BLaER1 (cell line): ENCODE data around the gene FEZF2.

Experiments used
- H3K27ac ChIP-seq: shearing (Covaris generic); formaldehyde crosslinking; 2 replicates; pipeline ENCODE4 v1.8.1; 2022
- H3K27me3 ChIP-seq: shearing (Covaris generic); formaldehyde crosslinking; 2 replicates; pipeline ENCODE4 v1.8.1; 2022
- H3K36me3 ChIP-seq: shearing (Covaris generic); formaldehyde crosslinking; 2 replicates; pipeline ENCODE4 v1.8.1; 2022
- H3K4me1 ChIP-seq: shearing (Covaris generic); formaldehyde crosslinking; 2 replicates; pipeline ENCODE4 v1.8.1; 2022
- H3K4me2 ChIP-seq: shearing (Covaris generic); formaldehyde crosslinking; 2 replicates; pipeline ENCODE4 v1.8.1; 2022
- H3K4me3 ChIP-seq: shearing (Covaris generic); formaldehyde crosslinking; 2 replicates; pipeline ENCODE4 v1.8.1; 2022
- H3K9ac ChIP-seq: shearing (Covaris generic); formaldehyde crosslinking; 2 replicates; pipeline ENCODE4 v1.8.1; 2022
- H3K9me3 ChIP-seq: shearing (Covaris generic); formaldehyde crosslinking; 2 replicates; pipeline ENCODE4 v1.8.1; 2022
- H4K20me1 ChIP-seq: shearing (Covaris generic); formaldehyde crosslinking; 2 replicates; pipeline ENCODE4 v1.8.1; 2022
- Cebpa-rat ChIP-seq: shearing (Covaris generic); IDR thresholded peaks from 2 replicates; pipeline ENCODE4 v1.8.1; 2022

Gene FEZF2

DNA sequence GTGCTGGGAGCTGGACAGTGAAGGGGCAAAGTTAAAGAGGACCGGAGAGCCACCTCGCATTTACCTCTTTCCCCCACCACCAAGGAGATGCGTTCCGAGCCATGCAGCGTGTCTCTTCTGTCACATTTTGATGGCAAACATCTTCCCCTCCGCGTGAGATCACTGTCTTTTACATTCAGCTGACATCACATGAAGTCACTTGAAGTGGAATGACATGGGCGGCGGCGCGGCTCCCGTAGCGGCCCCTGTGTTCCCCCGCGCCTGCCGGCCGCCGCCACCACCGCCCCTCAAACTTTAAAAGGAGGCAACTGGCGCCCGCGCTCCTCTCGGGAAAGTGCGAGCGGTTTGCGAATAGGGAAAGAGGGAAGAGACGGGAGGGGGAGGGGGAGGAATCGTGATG, at the start of gene FEZF2:
FEZF2 (minus strand) TSS at position 336 of the 400 bp plus-strand sequence. CDS start 682 bp downstream, outside the sequence.
- Histone ChIP-seq H3K4me3 (no peak within 1 kb of the TSS), H3K9me3 (peaks cover 80% of the 10 kb centered on the region), H3K4me1 (no peaks in the 10 kb centered on the region), H4K20me1 (no peaks in the 10 kb centered on the region), H3K36me3 (no peaks in the 10 kb centered on the region), H3K27me3 (peaks cover 4% of the 10 kb centered on the region; the same call in 1 of the 2 replicates), H3K4me2 (no peak within 1 kb of the TSS), H3K9ac (no peak within 1 kb of the TSS), H3K27ac (no peak within 1 kb of the TSS)
- TF ChIP-seq Cebpa-rat = no peak

GRCh38 chr3:62421207-62421606, 47.9 kb upstream of the FEZF2 start:
- no peaks in the 10 kb centered on the region for H3K9me3 ChIP-seq
- TF ChIP-seq Cebpa-rat = no peak
- H3K36me3 ChIP-seq = no peaks in the 10 kb centered on the region
- H3K27ac ChIP-seq = no peak overlapping the region
- no peaks in the 10 kb centered on the region for H3K27me3 ChIP-seq
- H3K9ac ChIP-seq = no peak overlapping the region
- H3K4me1 ChIP-seq = peaks cover 44% of the 10 kb centered on the region
- H4K20me1 ChIP-seq = no peaks in the 10 kb centered on the region
- H3K4me3 ChIP-seq = no peak overlapping the region
- peak overlapping the region; percentile 67; the same call in 1 of the 2 replicates for H3K4me2 ChIP-seq

DNA sequence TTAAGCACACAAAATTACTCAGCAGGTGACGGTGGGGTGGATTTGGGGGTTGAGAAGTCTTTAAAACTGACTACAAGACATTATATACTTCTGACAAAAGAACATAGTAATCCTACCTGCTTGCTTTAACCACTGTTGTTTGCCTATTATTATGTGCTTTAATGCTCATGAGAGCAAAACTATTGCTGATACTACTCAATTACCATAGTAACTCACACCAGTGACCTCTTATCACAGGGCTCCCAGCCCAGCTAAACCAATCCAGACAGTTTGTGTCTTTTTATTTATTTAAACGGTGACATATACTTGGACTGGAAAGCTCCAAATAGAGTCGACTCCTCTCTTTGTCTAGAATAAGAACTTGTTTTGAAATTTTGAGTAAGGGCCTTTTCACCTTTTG, 42.8 kb upstream of the FEZF2 start:
- H3K4me2 ChIP-seq = peak overlapping the region; percentile 80

GRCh38 chr3:62415312-62415801, 42.0 kb upstream of the FEZF2 start:
- H3K4me3 ChIP-seq = no peak overlapping the region
- peaks cover 5% of the 10 kb centered on the region; the same call in 1 of the 2 replicates for H3K9me3 ChIP-seq
- TF ChIP-seq Cebpa-rat = no peak
- peaks cover 77% of the 10 kb centered on the region for H3K4me1 ChIP-seq
- H3K27me3 ChIP-seq = no peaks in the 10 kb centered on the region
- H3K4me2 ChIP-seq = peak overlapping the region; percentile 80
- no peaks in the 10 kb centered on the region for H3K36me3 ChIP-seq
- no peaks in the 10 kb centered on the region for H4K20me1 ChIP-seq
- peak overlapping the region; percentile 93 for H3K27ac ChIP-seq
- H3K9ac ChIP-seq = peak overlapping the region; percentile 68

More for the DNA sequence above, 42.8 kb upstream of the FEZF2 start:
- no peak overlapping the region for H3K4me3 ChIP-seq
- H3K36me3 ChIP-seq = no peaks in the 10 kb centered on the region
- H3K4me1 ChIP-seq = peaks cover 79% of the 10 kb centered on the region
- no peak for TF ChIP-seq Cebpa-rat
- H3K9me3 ChIP-seq = peaks cover 5% of the 10 kb centered on the region; the same call in 1 of the 2 replicates
- H4K20me1 ChIP-seq = no peaks in the 10 kb centered on the region
- peak overlapping the region; percentile 93 for H3K27ac ChIP-seq
- peak overlapping the region; percentile 68 for H3K9ac ChIP-seq
- H3K27me3 ChIP-seq = no peaks in the 10 kb centered on the region

DNA sequence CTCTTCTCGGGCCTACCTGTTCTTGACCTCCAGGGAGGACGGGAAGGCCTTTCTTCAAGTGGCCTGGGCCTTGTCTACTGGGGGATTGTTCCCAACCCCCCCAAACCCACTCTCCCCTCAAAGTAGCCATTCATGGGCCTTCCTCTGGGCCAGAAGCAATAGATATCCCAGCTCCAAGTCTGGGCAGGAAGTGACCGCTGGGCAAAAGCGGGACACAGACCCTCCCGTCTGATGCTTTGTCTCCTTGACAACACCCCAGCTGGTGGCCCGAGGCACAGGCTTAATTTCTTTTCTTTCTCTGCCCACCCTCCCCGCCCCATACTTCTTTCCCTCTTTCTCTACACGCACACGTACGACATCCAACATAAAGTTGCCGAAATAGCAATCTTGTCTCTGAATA, 41.4 kb upstream of the FEZF2 start:
- H4K20me1 ChIP-seq = no peaks in the 10 kb centered on the region
- peak overlapping the region; percentile 80 for H3K4me2 ChIP-seq
- H3K36me3 ChIP-seq = no peaks in the 10 kb centered on the region
- H3K9ac ChIP-seq = peak overlapping the region; percentile 68
- no peak for TF ChIP-seq Cebpa-rat
- H3K27me3 ChIP-seq = no peaks in the 10 kb centered on the region
- peaks cover 5% of the 10 kb centered on the region; the same call in 1 of the 2 replicates for H3K9me3 ChIP-seq
- H3K27ac ChIP-seq = peak overlapping the region; percentile 93
- no peak overlapping the region for H3K4me3 ChIP-seq
- H3K4me1 ChIP-seq = peaks cover 72% of the 10 kb centered on the region

GRCh38 chr3:62413687-62414086, 40.3 kb upstream of the FEZF2 start:
- Histone ChIP-seq H4K20me1 (no peaks in the 10 kb centered on the region), H3K4me1 (peaks cover 70% of the 10 kb centered on the region), H3K4me3 (no peak overlapping the region), H3K27me3 (no peaks in the 10 kb centered on the region), H3K9me3 (peaks cover 5% of the 10 kb centered on the region; the same call in 1 of the 2 replicates), H3K36me3 (no peaks in the 10 kb centered on the region), H3K4me2 (peak overlapping the region; percentile 80), H3K9ac (0 out of 2 replicates have a peak overlapping the region, but pooled peaks have one; percentile 68), H3K27ac (peak overlapping the region; percentile 93)
- TF ChIP-seq Cebpa-rat = no peak

DNA sequence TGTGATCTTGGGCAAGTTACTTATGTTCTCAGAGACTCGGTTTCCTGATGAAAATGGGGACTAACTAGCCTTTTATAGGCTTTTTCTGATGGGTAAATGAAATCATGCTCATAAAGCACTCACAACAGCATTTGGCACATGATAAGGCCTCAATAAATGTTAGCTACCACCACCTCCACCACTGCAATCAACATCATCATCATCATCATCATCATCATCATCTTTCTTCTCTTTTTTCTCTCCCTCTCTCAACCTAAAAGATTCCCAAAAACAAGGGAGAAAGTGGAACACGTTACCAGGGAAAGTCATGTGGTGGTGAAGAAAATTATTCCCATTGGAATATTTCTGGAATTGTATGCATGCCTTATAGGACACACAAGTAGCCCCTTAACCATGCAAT, 33.6 kb upstream of the FEZF2 start:
- H3K36me3 ChIP-seq = no peaks in the 10 kb centered on the region
- H3K9me3 ChIP-seq = peaks cover 5% of the 10 kb centered on the region; the same call in 1 of the 2 replicates
- no peak overlapping the region for H3K4me3 ChIP-seq
- no peak overlapping the region for H3K9ac ChIP-seq
- H3K27me3 ChIP-seq = no peaks in the 10 kb centered on the region
- H3K4me1 ChIP-seq = peaks cover 10% of the 10 kb centered on the region; the same call in 1 of the 2 replicates
- TF ChIP-seq Cebpa-rat = no peak
- no peak overlapping the region for H3K4me2 ChIP-seq
- no peak overlapping the region for H3K27ac ChIP-seq
- no peaks in the 10 kb centered on the region for H4K20me1 ChIP-seq

- Histone ChIP-seq H3K27me3 (no peaks in the 10 kb centered on the region), H3K4me2 (no peak overlapping the region), H3K27ac (no peak overlapping the region), H3K9ac (no peak overlapping the region), H3K36me3 (no peaks in the 10 kb centered on the region), H3K4me1 (no peaks in the 10 kb centered on the region), H3K4me3 (no peak overlapping the region), H4K20me1 (no peaks in the 10 kb centered on the region), H3K9me3 (no peaks in the 10 kb centered on the region)
- no peak for TF ChIP-seq Cebpa-rat
Observed at GRCh38 chr3:62405566-62405965, 32.2 kb upstream of the FEZF2 start.

DNA sequence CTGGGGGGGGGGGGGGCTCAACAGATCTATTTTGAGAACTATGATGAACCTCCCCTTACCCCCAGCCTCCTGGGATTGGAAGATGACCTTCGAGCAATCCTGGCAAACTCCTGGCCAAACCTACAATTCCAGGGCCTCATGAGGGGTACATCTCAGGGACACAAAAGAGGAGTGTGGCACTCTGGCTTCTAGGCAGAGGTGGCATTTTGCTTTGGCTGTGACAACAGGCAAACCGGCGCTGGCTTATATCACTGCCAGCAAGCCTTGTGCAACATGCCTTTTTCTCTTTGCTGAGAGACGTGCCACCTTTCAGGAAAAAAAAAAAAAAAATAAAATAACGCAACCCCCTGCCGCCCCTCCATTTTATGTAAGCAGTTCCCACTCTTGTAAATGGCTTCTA, 31.8 kb upstream of the FEZF2 start:
- no peak for TF ChIP-seq Cebpa-rat
- Histone ChIP-seq H3K4me3 (no peak overlapping the region), H3K27me3 (no peaks in the 10 kb centered on the region), H4K20me1 (no peaks in the 10 kb centered on the region), H3K9me3 (no peaks in the 10 kb centered on the region), H3K4me2 (no peak overlapping the region), H3K4me1 (no peaks in the 10 kb centered on the region), H3K9ac (no peak overlapping the region), H3K36me3 (no peaks in the 10 kb centered on the region), H3K27ac (no peak overlapping the region)

DNA sequence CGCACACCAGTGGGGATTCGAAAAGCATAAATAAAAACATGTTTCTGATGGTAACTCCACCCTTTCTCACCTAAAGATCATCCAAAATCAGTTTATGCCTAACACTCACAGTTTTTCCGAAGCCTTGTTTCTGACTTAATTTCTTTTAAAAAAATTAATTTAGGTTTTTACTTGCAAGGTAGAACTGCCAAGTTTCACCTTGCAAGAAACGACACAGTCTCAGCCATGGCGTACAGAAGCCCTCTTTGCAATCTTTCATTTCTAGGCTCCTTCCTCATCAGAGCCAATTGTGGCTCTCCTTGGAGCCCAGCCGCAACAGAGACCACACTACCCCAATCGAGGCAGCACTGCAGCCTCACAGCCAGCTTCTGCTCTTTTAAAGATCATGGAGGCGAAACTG, 31.0 kb upstream of the FEZF2 start:
- Histone ChIP-seq H3K9me3 (no peaks in the 10 kb centered on the region), H3K4me1 (no peaks in the 10 kb centered on the region), H3K27ac (no peak overlapping the region), H4K20me1 (no peaks in the 10 kb centered on the region), H3K9ac (no peak overlapping the region), H3K27me3 (no peaks in the 10 kb centered on the region), H3K4me3 (no peak overlapping the region), H3K36me3 (no peaks in the 10 kb centered on the region), H3K4me2 (no peak overlapping the region)
- TF ChIP-seq Cebpa-rat = no peak

DNA sequence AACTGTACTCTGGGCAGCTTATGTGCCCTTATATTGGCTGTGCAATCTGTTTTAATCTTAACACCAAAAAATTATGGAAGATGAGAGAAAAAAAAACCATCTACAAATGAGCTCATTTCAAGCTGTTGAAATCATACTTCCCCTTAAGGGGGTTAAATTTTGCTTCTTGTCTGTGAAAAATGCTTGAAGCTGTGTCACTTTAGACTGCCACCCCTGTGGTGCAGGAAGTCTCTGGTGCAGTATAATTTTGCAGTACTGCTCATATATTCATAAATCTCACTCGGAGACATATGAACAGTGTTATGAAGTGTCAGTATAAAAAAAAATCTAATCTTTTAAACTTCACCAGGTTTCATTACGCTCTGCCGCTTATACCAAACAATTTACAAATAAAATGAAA, 30.4 kb upstream of the FEZF2 start:
- Histone ChIP-seq H3K4me3 (no peak overlapping the region), H3K9me3 (no peaks in the 10 kb centered on the region), H3K9ac (no peak overlapping the region), H4K20me1 (no peaks in the 10 kb centered on the region), H3K4me2 (no peak overlapping the region), H3K4me1 (no peaks in the 10 kb centered on the region), H3K27ac (no peak overlapping the region), H3K36me3 (no peaks in the 10 kb centered on the region), H3K27me3 (no peaks in the 10 kb centered on the region)
- TF ChIP-seq Cebpa-rat = no peak
